HEK293 (cell line): ENCODE results near the gene MBD5.

Source experiments
- CTCF ChIA-PET: fragments of 350-600 bp; formaldehyde crosslinking; extraction: SDS; loops from one replicate; lab custom pipeline; 2021; ENCODE audit warnings: antibody characterized with exemption; lab: Yijun Ruan, JAX
- POLR2A ChIA-PET: fragments of 300-600 bp; formaldehyde crosslinking; extraction: SDS; loops from one replicate; lab custom pipeline; 2020; ENCODE audit warnings: antibody characterized with exemption, inconsistent platforms; lab: Yijun Ruan, JAX
- H3K27ac ChIP-seq: fragments of 200-500 bp; sonication (Bioruptor generic); 2 replicates; pipeline ENCODE4 v1.5.1; 2014; ENCODE audit warnings: low read depth, low read length, control low read depth, inconsistent platforms; ENCODE audit errors: extremely low read depth
- H3K36me3 ChIP-seq, 2 experiments: fragments of 200-500 bp in 1 of 2; sonication (Bioruptor generic) in 1 of 2; 1 replicate in 1 of 2; 2 replicates in 1 of 2; pipeline ENCODE4 v1.5.1; 2014 to 2017; ENCODE audit warnings: inconsistent platforms in 2 of 2, low read length in 2 of 2; ENCODE audit not compliant: control insufficient read depth in 2 of 2, insufficient read depth in 1 of 2
- H3K4me1 ChIP-seq: fragments of 200-500 bp; sonication (Bioruptor generic); 2 replicates; pipeline ENCODE4 v1.5.1; 2014; ENCODE audit warnings: mild to moderate bottlenecking, low read length, inconsistent platforms; ENCODE audit not compliant: control insufficient read depth, insufficient read depth
- H3K4me3 ChIP-seq: 2 replicates; pipeline ENCODE4 v1.5.1; 2011; ENCODE audit warnings: low read depth, mild to moderate bottlenecking, control low read depth, low read length, moderate library complexity
- H3K9me3 ChIP-seq: fragments of 200-500 bp; sonication (Bioruptor generic); 2 replicates; pipeline ENCODE4 v1.5.1; 2014; ENCODE audit warnings: low read depth, low read length, inconsistent platforms; ENCODE audit not compliant: control insufficient read depth, insufficient read depth
- HOXA7 ChIP-seq: sonication (generic); formaldehyde crosslinking; IDR thresholded peaks from 2 replicates; pipeline ENCODE4 v1.8.1; 2022; ENCODE audit warnings: missing genetic modification reagents, borderline replicate concordance
- KLF8 ChIP-seq: fragments of 450-650 bp; formaldehyde crosslinking; IDR thresholded peaks from 2 replicates; pipeline ENCODE4 v1.5.1; 2016; ENCODE audit warnings: missing biosample characterization, missing genetic modification characterization
- PBX3 ChIP-seq: sonication (generic); formaldehyde crosslinking; IDR thresholded peaks from 2 replicates; pipeline ENCODE4 v1.8.1; 2022; ENCODE audit warnings: mild to moderate bottlenecking, moderate library complexity, missing genetic modification reagents
- SP2 ChIP-seq: fragments of 450-650 bp; formaldehyde crosslinking; IDR thresholded peaks from 2 replicates; pipeline ENCODE4 v1.5.1; 2016; ENCODE audit warnings: missing biosample characterization, missing genetic modification characterization
- ZNF114 ChIP-seq: fragments of 450-650 bp; formaldehyde crosslinking; IDR thresholded peaks from 2 replicates; pipeline ENCODE4 v1.5.0; 2017; ENCODE audit warnings: missing biosample characterization, missing genetic modification characterization
- ZNF157 ChIP-seq: fragments of 450-650 bp; formaldehyde crosslinking; IDR thresholded peaks from 2 replicates; pipeline ENCODE4 v1.5.1; 2016; ENCODE audit warnings: missing biosample characterization, missing genetic modification characterization
- ZNF202 ChIP-seq: fragments of 450-650 bp; formaldehyde crosslinking; IDR thresholded peaks from 2 replicates; pipeline ENCODE4 v1.5.1; 2016; ENCODE audit warnings: missing biosample characterization, missing genetic modification characterization, borderline replicate concordance
- ZNF248 ChIP-seq: fragments of 450-650 bp; formaldehyde crosslinking; IDR thresholded peaks from 2 replicates; pipeline ENCODE4 v1.5.1; 2017; ENCODE audit warnings: missing biosample characterization, missing genetic modification characterization
- ZNF311 ChIP-seq: fragments of 450-650 bp; formaldehyde crosslinking; IDR thresholded peaks from 2 replicates; pipeline ENCODE4 v1.5.1; 2017; ENCODE audit warnings: missing biosample characterization, missing genetic modification characterization, borderline replicate concordance
- ZNF433 ChIP-seq: fragments of 450-650 bp; formaldehyde crosslinking; IDR thresholded peaks from 2 replicates; pipeline ENCODE4 v1.5.1; 2016; ENCODE audit warnings: missing biosample characterization, missing genetic modification characterization, low read depth
- ZNF571 ChIP-seq: fragments of 450-650 bp; formaldehyde crosslinking; IDR thresholded peaks from 2 replicates; pipeline ENCODE4 v1.5.0; 2017; ENCODE audit warnings: missing biosample characterization, missing genetic modification characterization
- ZNF623 ChIP-seq: fragments of 450-650 bp; formaldehyde crosslinking; IDR thresholded peaks from 2 replicates; pipeline ENCODE4 v1.5.1; 2016; ENCODE audit warnings: missing biosample characterization, missing genetic modification characterization
- ZNF664 ChIP-seq: fragments of 450-650 bp; formaldehyde crosslinking; IDR thresholded peaks from 2 replicates; pipeline ENCODE4 v1.5.1; 2016; ENCODE audit warnings: missing biosample characterization, missing genetic modification characterization
- ZNF707 ChIP-seq: fragments of 450-650 bp; formaldehyde crosslinking; IDR thresholded peaks from 2 replicates; pipeline ENCODE4 v1.5.1; 2016; ENCODE audit warnings: missing biosample characterization, missing genetic modification characterization
- ZNF776 ChIP-seq: fragments of 450-650 bp; formaldehyde crosslinking; IDR thresholded peaks from 2 replicates; pipeline ENCODE4 v1.5.0; 2017; ENCODE audit warnings: missing biosample characterization, missing genetic modification characterization, borderline replicate concordance
- ZNF791 ChIP-seq: fragments of 450-650 bp; formaldehyde crosslinking; IDR thresholded peaks from 2 replicates; pipeline ENCODE4 v1.5.1; 2016; ENCODE audit warnings: missing biosample characterization, missing genetic modification characterization
- ZSCAN16 ChIP-seq: fragments of 450-650 bp; formaldehyde crosslinking; IDR thresholded peaks from 2 replicates; pipeline ENCODE4 v1.5.1; 2016; ENCODE audit warnings: missing biosample characterization, missing genetic modification characterization
- TF ChIP-seq, protein P1 (sequence below): fragments of 450-650 bp; formaldehyde crosslinking; optimal IDR thresholded peaks from 2 replicates; pipeline ENCODE3; 2016; ENCODE audit warnings: missing biosample characterization, mild to moderate bottlenecking, missing genetic modification characterization
- TF ChIP-seq, protein P2 (sequence below): fragments of 450-650 bp; formaldehyde crosslinking; IDR thresholded peaks from 2 replicates; pipeline ENCODE4 v1.5.1; 2016; ENCODE audit warnings: missing biosample characterization, missing genetic modification characterization
- TF ChIP-seq, protein P3 (sequence below): fragments of 450-650 bp; formaldehyde crosslinking; IDR thresholded peaks from 2 replicates; pipeline ENCODE4 v1.5.0; 2017; ENCODE audit warnings: missing biosample characterization, missing genetic modification characterization, borderline replicate concordance

MBD5 gene

GRCh38 chr2:148484066-148484465, 463.2 kb downstream of the MBD5 start:
- Histone ChIP-seq H3K4me3 (no peak overlapping the region), H3K4me1 (no peaks in the 10 kb centered on the region), H3K9me3 (no peaks in the 10 kb centered on the region), H3K36me3 (no peaks in the 10 kb centered on the region), H3K27ac (no peak overlapping the region)
- CTCF ChIA-PET: no interaction called here
- POLR2A ChIA-PET: no interaction called here
- no peak for TF ChIP-seq ZNF114 (tag by site-specific recombination)
- no peak for TF ChIP-seq HOXA7 (CRISPR knock-in tag)
- TF ChIP-seq, protein P1, sequence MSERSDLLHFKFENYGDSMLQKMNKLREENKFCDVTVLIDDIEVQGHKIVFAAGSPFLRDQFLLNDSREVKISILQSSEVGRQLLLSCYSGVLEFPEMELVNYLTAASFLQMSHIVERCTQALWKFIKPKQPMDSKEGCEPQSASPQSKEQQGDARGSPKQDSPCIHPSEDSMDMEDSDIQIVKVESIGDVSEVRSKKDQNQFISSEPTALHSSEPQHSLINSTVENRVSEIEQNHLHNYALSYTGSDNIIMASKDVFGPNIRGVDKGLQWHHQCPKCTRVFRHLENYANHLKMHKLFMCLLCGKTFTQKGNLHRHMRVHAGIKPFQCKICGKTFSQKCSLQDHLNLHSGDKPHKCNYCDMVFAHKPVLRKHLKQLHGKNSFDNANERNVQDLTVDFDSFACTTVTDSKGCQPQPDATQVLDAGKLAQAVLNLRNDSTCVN (tag by site-specific recombination): no peak
- TF ChIP-seq PBX3 (CRISPR knock-in tag): no peak
- TF ChIP-seq ZNF571 (tag by site-specific recombination): no peak
- TF ChIP-seq ZNF664: no peak
- no peak for TF ChIP-seq KLF8 (tag by site-specific recombination)
- no peak for TF ChIP-seq ZNF248 (tag by site-specific recombination)
- TF ChIP-seq, protein P2, sequence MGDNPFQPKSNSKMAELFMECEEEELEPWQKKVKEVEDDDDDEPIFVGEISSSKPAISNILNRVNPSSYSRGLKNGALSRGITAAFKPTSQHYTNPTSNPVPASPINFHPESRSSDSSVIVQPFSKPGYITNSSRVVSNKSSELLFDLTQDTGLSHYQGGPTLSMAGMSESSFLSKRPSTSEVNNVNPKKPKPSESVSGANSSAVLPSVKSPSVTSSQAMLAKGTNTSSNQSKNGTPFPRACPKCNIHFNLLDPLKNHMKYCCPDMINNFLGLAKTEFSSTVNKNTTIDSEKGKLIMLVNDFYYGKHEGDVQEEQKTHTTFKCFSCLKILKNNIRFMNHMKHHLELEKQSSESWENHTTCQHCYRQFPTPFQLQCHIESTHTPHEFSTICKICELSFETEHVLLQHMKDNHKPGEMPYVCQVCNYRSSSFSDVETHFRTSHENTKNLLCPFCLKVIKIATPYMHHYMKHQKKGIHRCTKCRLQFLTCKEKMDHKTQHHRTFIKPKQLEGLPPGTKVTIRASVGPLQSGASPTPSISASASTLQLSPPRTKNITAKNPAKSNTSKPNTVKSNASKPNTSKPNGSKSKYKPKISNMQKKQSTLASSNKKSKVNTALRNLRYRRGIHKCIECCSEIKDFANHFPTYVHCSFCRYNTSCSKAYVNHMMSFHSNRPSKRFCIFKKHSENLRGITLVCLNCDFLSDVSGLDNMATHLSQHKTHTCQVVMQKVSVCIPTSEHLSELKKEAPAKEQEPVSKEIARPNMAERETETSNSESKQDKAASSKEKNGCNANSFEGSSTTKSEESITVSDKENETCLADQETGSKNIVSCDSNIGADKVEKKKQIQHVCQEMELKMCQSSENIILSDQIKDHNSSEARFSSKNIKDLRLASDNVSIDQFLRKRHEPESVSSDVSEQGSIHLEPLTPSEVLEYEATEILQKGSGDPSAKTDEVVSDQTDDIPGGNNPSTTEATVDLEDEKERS (tag by site-specific recombination): no peak
- TF ChIP-seq SP2: no peak
- TF ChIP-seq ZNF707 (tag by site-specific recombination): no peak
- no peak for TF ChIP-seq ZNF202 (tag by site-specific recombination)

DNA sequence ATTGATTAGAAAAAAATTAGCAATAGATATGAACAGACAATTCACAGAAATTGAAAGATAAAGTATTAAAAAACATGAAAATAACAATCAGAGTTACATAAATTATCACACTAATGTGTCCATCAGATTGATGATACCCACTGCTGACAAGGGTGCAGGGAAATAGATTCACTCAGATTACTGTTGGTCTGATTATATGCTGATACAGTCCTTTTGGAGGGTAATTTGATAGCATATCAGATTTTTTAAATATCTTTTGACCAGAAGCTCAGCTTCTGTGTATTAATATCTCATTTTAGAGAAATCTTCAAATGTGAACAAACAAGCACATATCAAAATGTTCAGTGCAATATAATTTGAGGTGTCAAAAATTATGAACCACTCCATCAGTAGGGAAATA, 465.8 kb downstream of the MBD5 start:
- peaks cover 0 to 5% of the 10 kb centered on the region in 2 experiments; a peak in 1 of 3 replicates for H3K36me3 ChIP-seq
- CTCF ChIA-PET: interaction anchor here (0.9 kb wide), 2 partner anchors 22 to 556 kb away, joined by 3 to 8 read pairs; no protein-coding TSS in a partner anchor
- no peaks in the 10 kb centered on the region for H3K9me3 ChIP-seq
- H3K27ac ChIP-seq: no peak overlapping the region
- 0 out of 2 replicates have a peak, but pooled peaks cover 3% of the 10 kb centered on the region for H3K4me1 ChIP-seq
- H3K4me3 ChIP-seq: no peak overlapping the region
- no peak for TF ChIP-seq ZNF433
- TF ChIP-seq ZSCAN16 (tag by site-specific recombination): no peak
- no peak for TF ChIP-seq ZNF311 (tag by site-specific recombination)
- no peak for TF ChIP-seq ZNF157 (tag by site-specific recombination)
- TF ChIP-seq, protein P3, sequence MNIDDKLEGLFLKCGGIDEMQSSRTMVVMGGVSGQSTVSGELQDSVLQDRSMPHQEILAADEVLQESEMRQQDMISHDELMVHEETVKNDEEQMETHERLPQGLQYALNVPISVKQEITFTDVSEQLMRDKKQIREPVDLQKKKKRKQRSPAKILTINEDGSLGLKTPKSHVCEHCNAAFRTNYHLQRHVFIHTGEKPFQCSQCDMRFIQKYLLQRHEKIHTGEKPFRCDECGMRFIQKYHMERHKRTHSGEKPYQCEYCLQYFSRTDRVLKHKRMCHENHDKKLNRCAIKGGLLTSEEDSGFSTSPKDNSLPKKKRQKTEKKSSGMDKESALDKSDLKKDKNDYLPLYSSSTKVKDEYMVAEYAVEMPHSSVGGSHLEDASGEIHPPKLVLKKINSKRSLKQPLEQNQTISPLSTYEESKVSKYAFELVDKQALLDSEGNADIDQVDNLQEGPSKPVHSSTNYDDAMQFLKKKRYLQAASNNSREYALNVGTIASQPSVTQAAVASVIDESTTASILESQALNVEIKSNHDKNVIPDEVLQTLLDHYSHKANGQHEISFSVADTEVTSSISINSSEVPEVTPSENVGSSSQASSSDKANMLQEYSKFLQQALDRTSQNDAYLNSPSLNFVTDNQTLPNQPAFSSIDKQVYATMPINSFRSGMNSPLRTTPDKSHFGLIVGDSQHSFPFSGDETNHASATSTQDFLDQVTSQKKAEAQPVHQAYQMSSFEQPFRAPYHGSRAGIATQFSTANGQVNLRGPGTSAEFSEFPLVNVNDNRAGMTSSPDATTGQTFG (tag by site-specific recombination): no peak
- TF ChIP-seq ZNF791: no peak
- TF ChIP-seq ZNF776 (tag by site-specific recombination): no peak
- no peak for TF ChIP-seq ZNF623 (tag by site-specific recombination)
- POLR2A ChIA-PET: no interaction called here
